ENCODE measurements around the gene ELANE. TPM values are rescaled to one million over a fixed set of nuclear protein-coding genes. Genes with fewer than 3 reads are reported as not detected.

The ELANE gene
- total and polyA plus RNA-seq, 2 experiments from 2014 or later = 0.81 to 0.83 TPM

GRCh38 chr19:892894-893689 is 41.0 kb downstream of the ELANE start, which contains the start of the genes MED16 and RNU6-9:
MED16 (minus strand) TSS chr19:893187; CDS start chr19:891131, 2,056 bp downstream.
RNU6-9 (plus strand) TSS chr19:893484.
- Histone ChIP-seq H2AFZ (peak within 1 kb of the TSS; percentile 59), H3K9me2 (replicated peaks; ENCODE audit: insufficient read depth) (no peaks in the 10 kb centered on the region), H3K27me3 (no peaks in the 10 kb centered on the region)

GRCh38 chr19:896434-896833 is 44.3 kb downstream of the ELANE start:
- H3K9me3 ChIP-seq (ENCODE audit: low read depth) = no peaks in the 10 kb centered on the region
- H3K4me2 ChIP-seq = no peak overlapping the region
- H3K36me3 ChIP-seq (replicated peaks; ENCODE audit: insufficient read depth, low read depth) = no peaks in the 10 kb centered on the region
- no peak overlapping the region for H3K4me3 ChIP-seq
- H3K9me2 ChIP-seq (replicated peaks; ENCODE audit: insufficient read depth) = no peaks in the 10 kb centered on the region
- no peak overlapping the region for H2AFZ ChIP-seq
- no peaks in the 10 kb centered on the region for H4K20me1 ChIP-seq (ENCODE audit: insufficient read depth, poor library complexity, severe bottlenecking)
- no peak for TF ChIP-seq EZH2 (IDR thresholded peaks at IDR 0.05; ENCODE audit: borderline replicate concordance)
- TF ChIP-seq, protein P1, sequence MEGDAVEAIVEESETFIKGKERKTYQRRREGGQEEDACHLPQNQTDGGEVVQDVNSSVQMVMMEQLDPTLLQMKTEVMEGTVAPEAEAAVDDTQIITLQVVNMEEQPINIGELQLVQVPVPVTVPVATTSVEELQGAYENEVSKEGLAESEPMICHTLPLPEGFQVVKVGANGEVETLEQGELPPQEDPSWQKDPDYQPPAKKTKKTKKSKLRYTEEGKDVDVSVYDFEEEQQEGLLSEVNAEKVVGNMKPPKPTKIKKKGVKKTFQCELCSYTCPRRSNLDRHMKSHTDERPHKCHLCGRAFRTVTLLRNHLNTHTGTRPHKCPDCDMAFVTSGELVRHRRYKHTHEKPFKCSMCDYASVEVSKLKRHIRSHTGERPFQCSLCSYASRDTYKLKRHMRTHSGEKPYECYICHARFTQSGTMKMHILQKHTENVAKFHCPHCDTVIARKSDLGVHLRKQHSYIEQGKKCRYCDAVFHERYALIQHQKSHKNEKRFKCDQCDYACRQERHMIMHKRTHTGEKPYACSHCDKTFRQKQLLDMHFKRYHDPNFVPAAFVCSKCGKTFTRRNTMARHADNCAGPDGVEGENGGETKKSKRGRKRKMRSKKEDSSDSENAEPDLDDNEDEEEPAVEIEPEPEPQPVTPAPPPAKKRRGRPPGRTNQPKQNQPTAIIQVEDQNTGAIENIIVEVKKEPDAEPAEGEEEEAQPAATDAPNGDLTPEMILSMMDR (IDR thresholded peaks at IDR 0.05; ENCODE audit: poor library complexity) = no peak
- no peak for TF ChIP-seq EZH2phosphoT487 (IDR thresholded peaks at IDR 0.05; ENCODE audit: low read depth, severe bottlenecking, unreplicated experiment)
- no peaks in the 10 kb centered on the region for H3K4me1 ChIP-seq (ENCODE audit: insufficient read depth)
- H3K27ac ChIP-seq = no peak overlapping the region
- H3K79me2 ChIP-seq = peaks cover 8% of the 10 kb centered on the region
- WGBS (ENCODE audit: low lambda C conversion rate, missing lambda C conversion rate) = 86% methylated on average over 10 of the region's 10 CpGs
- H3K27me3 ChIP-seq = no peaks in the 10 kb centered on the region
- no peak for DNase-seq (ENCODE audit: low spot score)

More at GRCh38 chr19:892894-893689, 41.0 kb downstream of the ELANE start, which contains the start of the genes MED16 and RNU6-9:
- WGBS (ENCODE audit: low lambda C conversion rate, missing lambda C conversion rate) = 2% methylated on average over 62 of the region's 69 CpGs
- Histone ChIP-seq H3K27ac (peak within 1 kb of the TSS; percentile 92), H3K79me2 (peaks cover 20% of the 10 kb centered on the region), H3K4me3 (peak within 1 kb of the TSS; percentile 88), H3K9me3 (ENCODE audit: low read depth) (no peaks in the 10 kb centered on the region), H3K4me1 (ENCODE audit: insufficient read depth) (no peaks in the 10 kb centered on the region), H4K20me1 (ENCODE audit: insufficient read depth, poor library complexity, severe bottlenecking) (no peaks in the 10 kb centered on the region), H3K36me3 (replicated peaks; ENCODE audit: insufficient read depth, low read depth) (no peaks in the 10 kb centered on the region), H3K4me2 (peak within 1 kb of the TSS; percentile 68)
- TF ChIP-seq EZH2 (IDR thresholded peaks at IDR 0.05; ENCODE audit: borderline replicate concordance) (no peak), EZH2phosphoT487 (IDR thresholded peaks at IDR 0.05; ENCODE audit: low read depth, severe bottlenecking, unreplicated experiment) (no peak)
- TF ChIP-seq, protein P1 (IDR thresholded peaks at IDR 0.05; ENCODE audit: poor library complexity) = no peak
- DNase-seq (ENCODE audit: low spot score) = peak; percentile 98

DNA sequence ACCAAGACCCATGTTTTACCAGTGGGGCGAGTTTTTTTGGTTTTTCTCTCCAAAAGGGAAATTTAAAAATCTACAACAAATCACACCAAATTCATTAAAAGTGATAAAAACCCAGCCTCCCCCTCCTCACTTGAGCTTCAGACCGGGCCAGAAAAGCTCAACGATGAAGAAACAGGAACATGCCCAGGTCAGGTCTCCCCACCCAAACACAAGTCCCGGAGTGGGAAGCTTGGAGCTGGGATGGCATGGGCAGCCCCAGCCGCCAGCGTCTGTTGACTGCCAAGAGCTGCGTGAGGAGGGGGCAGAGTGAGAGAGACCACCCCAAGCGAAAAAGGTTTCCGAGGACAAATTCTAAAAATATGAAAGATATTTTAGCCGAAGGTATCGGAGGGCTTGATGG is 44.9 kb downstream of the ELANE start:
- H3K36me3 ChIP-seq (replicated peaks; ENCODE audit: insufficient read depth, low read depth) = no peaks in the 10 kb centered on the region
- H4K20me1 ChIP-seq (ENCODE audit: insufficient read depth, poor library complexity, severe bottlenecking) = peaks cover 3% of the 10 kb centered on the region
- H3K9me2 ChIP-seq (replicated peaks; ENCODE audit: insufficient read depth) = no peaks in the 10 kb centered on the region
- H3K4me2 ChIP-seq = no peak overlapping the region
- TF ChIP-seq EZH2phosphoT487 (IDR thresholded peaks at IDR 0.05; ENCODE audit: low read depth, severe bottlenecking, unreplicated experiment) = no peak
- TF ChIP-seq, protein P1 (IDR thresholded peaks at IDR 0.05; ENCODE audit: poor library complexity) = no peak
- no peak for TF ChIP-seq EZH2 (IDR thresholded peaks at IDR 0.05; ENCODE audit: borderline replicate concordance)
- 91% methylated on average over 11 of the region's 11 CpGs for WGBS (ENCODE audit: low lambda C conversion rate, missing lambda C conversion rate)
- no peaks in the 10 kb centered on the region for H3K9me3 ChIP-seq (ENCODE audit: low read depth)
- H2AFZ ChIP-seq = no peak overlapping the region
- no peak overlapping the region for H3K4me3 ChIP-seq
- no peaks in the 10 kb centered on the region for H3K4me1 ChIP-seq (ENCODE audit: insufficient read depth)
- DNase-seq (ENCODE audit: low spot score) = no peak
- no peak overlapping the region for H3K27ac ChIP-seq
- no peaks in the 10 kb centered on the region for H3K27me3 ChIP-seq
- peaks cover 8% of the 10 kb centered on the region for H3K79me2 ChIP-seq

All from hepatocyte (in vitro differentiated cells).